Activated T-cell treated with anti-CD3 and anti-CD28 coated beads for 48 hours (primary cell): ENCODE results near the gene ME3.
A peak's percentile ranks its signal among the peaks of the same experiment; 100 is the strongest.

Experiments used
- DNase-seq: peaks from one replicate; pipeline ENCODE4 v3.0.0-alpha.2; 2020; ENCODE audit warnings: low read depth

ME3 gene

GRCh38 chr11:86672007-86672621 lies at the start of gene ME3:
Gene ME3 (minus strand): TSS chr11:86672616.
- peak; percentile 36 for DNase-seq

DNA sequence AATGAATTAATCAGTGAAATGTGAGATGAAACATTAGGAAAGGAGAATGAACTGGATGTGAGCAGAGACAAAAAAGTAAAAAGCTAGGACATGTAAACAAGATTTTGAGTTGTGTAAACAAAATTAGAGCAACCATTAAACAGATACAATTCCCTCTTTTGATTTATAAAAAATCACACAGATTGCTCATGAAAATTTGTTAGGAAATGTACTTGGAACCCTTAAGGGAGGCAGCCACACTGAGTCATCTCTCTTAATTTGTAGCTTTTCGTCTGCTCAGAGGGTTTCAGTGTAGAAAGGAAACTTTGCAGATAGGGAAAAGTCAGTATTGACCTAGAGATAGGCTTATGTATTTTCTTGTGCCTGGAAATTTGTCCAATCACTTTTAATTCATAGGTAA lies 49.6 kb upstream of the ME3 start:
- DNase-seq, result no peak

DNA sequence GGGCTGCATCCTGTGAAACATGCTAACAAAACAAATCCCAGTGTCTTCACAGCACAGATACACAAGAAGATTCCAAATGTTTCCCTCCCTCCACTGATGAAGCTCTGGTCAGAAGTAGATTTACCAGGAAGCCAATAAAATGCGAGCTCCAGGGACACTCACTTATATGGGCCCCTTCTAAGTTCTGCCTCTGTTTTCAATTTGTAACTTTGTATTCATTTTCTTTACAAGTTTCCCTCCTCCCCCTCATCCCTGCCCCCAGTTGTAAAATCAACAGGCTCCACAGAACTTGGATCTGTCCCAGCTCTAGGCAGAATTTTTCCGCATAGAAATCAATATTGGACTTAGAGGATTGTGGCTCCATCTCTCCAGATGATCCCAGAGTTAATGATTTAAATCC lies 48.1 kb upstream of the ME3 start:
- no peak for DNase-seq

- DNase-seq, result no peak
Observed at GRCh38 chr11:86719781-86720463, 47.5 kb upstream of the ME3 start.

DNA sequence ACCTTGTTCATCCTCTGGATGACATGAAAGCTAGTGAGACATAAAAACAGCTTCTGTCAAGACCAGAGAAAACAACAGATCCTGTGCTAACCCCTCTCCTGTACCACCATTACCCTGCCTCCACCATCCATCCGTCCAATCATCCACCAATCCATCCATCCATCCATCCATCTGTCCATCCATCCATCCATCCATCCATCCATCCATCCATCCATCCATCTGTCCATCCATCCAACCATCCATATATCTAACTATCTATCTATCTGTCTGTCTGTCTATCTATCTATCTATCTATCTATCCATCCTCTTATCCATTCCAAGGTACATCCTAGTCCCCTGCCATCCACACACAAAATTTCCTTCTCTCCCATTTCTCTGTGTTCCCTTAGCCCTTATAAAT lies 46.6 kb upstream of the ME3 start:
- DNase-seq, result no peak

GRCh38 chr11:86718521-86718920 lies 46.1 kb upstream of the ME3 start:
- no peak for DNase-seq

GRCh38 chr11:86717817-86718501 lies 45.5 kb upstream of the ME3 start:
- DNase-seq, result no peak

- DNase-seq, result no peak
Observed at GRCh38 chr11:86715611-86716010, 43.2 kb upstream of the ME3 start.

DNA sequence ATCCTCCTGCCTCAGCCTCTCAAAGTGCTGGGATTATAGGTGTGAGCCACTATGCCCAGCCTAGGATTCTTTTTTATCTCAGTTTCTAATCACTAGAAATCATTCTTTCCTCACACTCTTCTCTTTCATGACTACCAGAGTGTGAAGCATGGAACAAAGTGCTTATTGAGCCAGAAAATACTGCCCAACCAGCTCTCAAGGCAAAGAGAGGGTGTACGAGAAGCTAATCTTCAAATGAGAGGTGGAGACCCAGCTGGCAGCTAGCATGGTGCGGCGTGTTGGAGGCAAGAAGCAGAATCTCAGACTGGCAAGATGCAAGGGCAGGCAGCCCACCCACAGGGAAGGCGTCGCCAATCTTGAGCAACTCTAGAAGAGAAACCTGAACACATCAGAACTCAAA lies 41.1 kb upstream of the ME3 start:
- no peak for DNase-seq

DNA sequence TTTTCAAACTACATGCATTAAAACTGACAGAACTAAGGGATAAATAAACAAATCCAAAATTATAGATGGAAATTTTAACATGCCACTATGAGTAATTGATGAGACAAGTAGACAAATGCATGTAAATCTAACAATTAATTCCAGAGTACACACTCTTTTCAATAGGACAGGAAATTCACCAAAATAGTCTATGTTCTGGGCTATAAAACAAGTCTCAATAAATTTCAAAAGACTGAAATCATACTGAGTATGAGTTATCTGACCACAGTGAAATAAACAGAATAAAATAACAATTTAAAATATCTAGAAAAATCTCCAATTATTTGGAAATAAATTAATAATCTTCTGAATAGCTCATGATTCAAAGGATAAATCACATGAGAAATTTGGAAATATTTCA lies 38.5 kb upstream of the ME3 start:
- no peak for DNase-seq

- DNase-seq, result no peak
Observed at GRCh38 chr11:86708669-86709068, 36.3 kb upstream of the ME3 start.

DNA sequence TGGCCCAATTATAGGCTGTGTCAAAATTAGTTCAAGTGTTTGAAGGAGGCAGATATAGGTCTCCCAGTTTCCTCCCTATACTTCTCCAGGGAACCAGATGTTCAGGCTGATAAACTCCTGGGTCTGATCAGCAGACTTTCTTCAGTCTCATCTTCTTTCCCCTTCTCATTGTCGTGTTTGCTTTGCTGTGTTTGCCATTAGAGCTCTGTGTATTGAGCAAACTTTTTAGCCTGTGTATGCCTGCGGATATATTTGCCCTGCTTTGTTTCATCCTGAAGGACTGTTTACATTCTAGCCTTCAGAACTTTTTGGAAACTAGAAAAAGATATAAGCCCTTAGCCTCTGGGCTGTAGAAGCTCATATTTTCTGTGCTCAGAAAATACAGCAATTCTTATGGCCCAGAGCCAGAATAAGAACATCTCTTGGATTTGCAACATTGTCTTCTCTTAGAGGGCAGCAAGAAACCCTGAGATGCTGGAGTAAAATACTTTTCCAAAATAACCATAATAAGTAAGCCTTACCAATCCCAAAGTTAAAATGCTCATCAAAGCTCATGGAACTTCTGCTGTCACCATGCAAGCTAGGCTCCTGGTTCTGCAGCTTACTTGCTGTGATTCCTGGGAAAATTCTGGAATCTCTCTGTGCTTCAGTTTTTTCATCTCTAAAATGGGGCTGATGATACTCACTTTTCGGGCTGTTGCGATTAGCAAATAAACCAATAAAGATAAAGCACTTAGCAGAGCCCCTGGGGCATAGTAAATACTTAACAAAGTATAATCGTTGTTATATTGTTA lies 34.1 kb upstream of the ME3 start:
- DNase-seq, result no peak

GRCh38 chr11:86704710-86705109 lies 32.3 kb upstream of the ME3 start:
- no peak for DNase-seq

GRCh38 chr11:86703987-86704386 lies 31.6 kb upstream of the ME3 start:
- DNase-seq, result no peak

- no peak for DNase-seq
Observed at GRCh38 chr11:86702220-86702983, 30.0 kb upstream of the ME3 start.

DNA sequence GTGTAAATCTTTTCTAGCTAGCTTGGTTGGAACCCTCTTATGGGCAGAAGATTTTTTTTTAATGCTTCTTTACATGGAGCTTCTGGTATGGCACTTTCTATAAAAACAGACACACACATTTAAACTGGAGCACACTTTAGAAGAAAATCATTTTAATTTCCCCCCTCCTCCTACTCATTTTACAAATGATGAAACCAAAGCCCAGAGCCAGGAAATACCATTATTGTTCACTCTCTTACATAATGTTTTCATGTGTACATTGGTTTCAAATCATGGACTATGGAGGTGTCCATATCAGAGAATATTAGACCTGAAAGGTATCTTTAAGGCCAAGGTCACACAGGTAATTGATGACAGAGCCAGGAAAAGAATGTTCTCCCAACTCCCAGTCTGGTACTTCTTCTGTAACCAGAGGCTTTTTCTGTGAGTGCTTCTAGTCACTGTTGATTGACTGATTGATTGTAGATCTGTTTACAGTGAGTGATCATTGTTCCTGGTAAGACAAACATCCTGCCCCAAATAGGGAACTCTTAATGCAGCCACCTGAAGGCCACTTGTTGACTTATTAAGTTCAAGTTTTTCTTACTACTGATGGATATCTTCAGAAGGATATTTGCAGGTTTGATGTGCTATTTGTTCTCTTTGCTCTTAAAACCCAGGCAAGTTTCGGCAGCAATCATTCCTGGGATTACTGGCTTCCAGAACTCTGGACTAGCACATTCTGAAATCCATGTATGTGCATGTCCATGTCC lies 26.8 kb upstream of the ME3 start:
- no peak for DNase-seq

GRCh38 chr11:86698639-86699038 lies 26.2 kb upstream of the ME3 start:
- no peak for DNase-seq

DNA sequence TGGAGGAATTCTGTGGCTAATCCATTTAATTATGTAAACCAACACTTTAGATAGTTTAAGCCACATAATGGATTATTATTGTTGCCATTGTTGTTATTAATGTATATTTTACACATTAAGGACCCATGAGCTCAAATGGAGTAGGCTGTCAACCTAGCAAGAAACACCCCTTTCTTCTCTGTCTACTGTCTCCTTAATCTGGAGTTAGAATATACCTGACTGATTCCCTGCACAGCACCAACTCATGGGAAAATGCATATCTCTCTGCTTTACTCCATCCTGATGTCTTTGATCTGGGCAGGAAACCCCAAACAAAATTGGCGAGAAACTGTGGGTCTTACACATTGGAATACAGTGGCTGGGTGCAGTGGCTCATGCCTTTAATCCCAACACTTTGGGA lies 24.0 kb upstream of the ME3 start:
- DNase-seq, result no peak

GRCh38 chr11:86696004-86696403 lies 23.6 kb upstream of the ME3 start:
- no peak for DNase-seq

GRCh38 chr11:86695373-86695772 lies 23.0 kb upstream of the ME3 start:
- no peak for DNase-seq

DNA sequence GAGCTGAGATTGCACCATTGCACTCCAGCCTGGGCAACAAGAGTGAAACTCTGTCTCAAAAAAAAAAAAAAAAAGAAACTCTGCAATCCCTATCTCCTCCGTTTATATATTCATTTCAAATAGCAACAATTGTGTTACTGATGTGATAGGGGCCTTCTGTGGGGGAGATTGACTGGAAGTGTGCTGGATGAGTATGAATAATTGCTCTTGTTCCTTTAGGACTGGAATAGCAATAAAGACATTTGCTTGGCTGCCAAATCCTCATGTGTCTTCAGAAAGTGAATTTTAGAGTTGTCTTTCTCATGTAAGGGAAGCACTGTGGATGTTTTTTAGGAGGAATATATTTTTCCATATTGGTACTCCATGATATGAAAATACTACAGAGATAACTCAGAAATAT lies 21.1 kb upstream of the ME3 start:
- DNase-seq, result no peak
